Duodenal mucosa (tissue), 2 donors: Measurements from ENCODE around the gene STRN3.

Source experiments
- H3K27ac ChIP-seq: one replicate; pipeline ENCODE4 v1.7.0; 2013; ENCODE audit warnings: low read depth, low read length
- H3K27me3 ChIP-seq, 2 donors: one replicate each; pipeline ENCODE4 v1.7.0; 2013; ENCODE audit warnings: low read length in 2 of 2, control low read depth in 1 of 2; ENCODE audit not compliant: insufficient read depth in 2 of 2, control insufficient read depth in 1 of 2
- H3K36me3 ChIP-seq, 2 donors: one replicate each; pipeline ENCODE4 v1.7.0; 2013; ENCODE audit warnings: low read length in 2 of 2, control low read depth in 1 of 2; ENCODE audit not compliant: insufficient read depth in 2 of 2, control insufficient read depth in 1 of 2
- H3K4me1 ChIP-seq, 2 donors: one replicate each; pipeline ENCODE4 v1.7.0; 2013; ENCODE audit warnings: low read length in 2 of 2, control low read depth in 1 of 2; ENCODE audit not compliant: insufficient read depth in 2 of 2, control insufficient read depth in 1 of 2
- H3K4me3 ChIP-seq, 2 donors: one replicate each; pipeline ENCODE4 v1.7.0; 2013; ENCODE audit warnings: low read length in 2 of 2, low read depth in 1 of 2
- H3K9ac ChIP-seq, 2 donors: one replicate each; pipeline ENCODE4 v1.7.0; 2013; ENCODE audit warnings: low read length in 2 of 2, low read depth in 1 of 2
- H3K9me3 ChIP-seq, 2 donors: one replicate each; pipeline ENCODE4 v1.7.0; 2013; ENCODE audit warnings: low read length in 2 of 2, control low read depth in 1 of 2; ENCODE audit not compliant: control insufficient read depth in 1 of 2

STRN3 gene

DNA sequence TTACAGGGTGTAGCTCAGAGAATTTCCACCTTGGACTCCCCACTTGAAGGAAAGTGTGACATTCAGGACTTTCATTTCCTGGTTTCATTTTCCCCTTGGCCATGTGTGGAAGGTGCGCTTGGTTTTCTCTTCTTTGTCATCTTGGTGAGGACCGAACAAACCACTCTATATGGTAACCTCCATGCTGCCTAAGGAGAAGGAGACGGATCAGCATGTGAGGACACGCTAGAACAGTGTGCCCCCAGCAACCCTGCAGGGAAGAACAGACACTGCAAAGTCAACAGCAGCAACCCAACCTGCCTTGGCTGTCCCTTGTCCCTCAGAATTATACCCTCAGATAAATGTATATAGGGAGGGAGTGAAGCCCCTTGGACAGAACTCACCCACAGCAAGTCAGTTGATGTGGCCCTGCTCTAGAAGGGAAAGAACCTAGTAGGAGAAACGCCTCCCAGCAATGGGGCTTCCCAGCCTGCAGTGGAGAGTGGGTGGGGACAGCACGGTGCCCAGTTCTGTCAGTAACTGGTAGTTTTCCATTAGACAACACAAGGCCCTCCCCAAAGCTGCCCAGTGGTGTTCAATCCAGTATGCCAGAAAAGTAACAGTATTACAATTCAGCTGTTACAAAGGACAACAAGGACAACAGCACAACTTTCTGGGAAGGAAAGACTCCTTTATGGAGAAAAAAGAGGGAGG, 170.7 kb downstream of the STRN3 start:
- Histone ChIP-seq H3K4me3 (no peak overlapping the region), H3K27ac (no peak overlapping the region), H3K36me3 (no peaks in the 10 kb centered on the region), H3K4me1 (no peaks in the 10 kb centered on the region), H3K9me3 (no peaks in the 10 kb centered on the region), H3K27me3 (no peaks in the 10 kb centered on the region), H3K9ac (no peak overlapping the region)

DNA sequence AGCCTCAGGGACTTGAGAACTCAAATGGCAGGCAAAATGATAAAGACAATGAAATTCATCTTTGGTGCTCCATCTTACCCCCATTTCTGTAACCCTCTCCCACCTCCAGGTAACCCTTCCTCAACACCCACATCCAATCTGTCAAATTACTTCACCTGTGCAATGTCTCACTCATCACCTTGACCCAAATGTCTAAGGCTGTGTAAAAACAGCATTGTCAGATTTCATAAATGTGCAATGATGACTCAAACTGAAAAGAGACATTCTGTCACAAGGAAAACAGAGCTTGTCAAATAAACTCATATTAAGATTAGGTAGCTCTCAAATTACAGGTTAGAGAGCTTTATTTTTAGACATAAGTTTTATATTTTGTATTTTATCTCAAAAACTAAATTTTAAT, 171.7 kb downstream of the STRN3 start:
- no peaks in the 10 kb centered on the region for H3K4me1 ChIP-seq
- H3K27me3 ChIP-seq, result no peaks in the 10 kb centered on the region
- H3K4me3 ChIP-seq, result no peak overlapping the region
- H3K9me3 ChIP-seq, result no peaks in the 10 kb centered on the region
- no peak overlapping the region for H3K27ac ChIP-seq
- no peaks in the 10 kb centered on the region for H3K36me3 ChIP-seq
- H3K9ac ChIP-seq, result no peak overlapping the region

DNA sequence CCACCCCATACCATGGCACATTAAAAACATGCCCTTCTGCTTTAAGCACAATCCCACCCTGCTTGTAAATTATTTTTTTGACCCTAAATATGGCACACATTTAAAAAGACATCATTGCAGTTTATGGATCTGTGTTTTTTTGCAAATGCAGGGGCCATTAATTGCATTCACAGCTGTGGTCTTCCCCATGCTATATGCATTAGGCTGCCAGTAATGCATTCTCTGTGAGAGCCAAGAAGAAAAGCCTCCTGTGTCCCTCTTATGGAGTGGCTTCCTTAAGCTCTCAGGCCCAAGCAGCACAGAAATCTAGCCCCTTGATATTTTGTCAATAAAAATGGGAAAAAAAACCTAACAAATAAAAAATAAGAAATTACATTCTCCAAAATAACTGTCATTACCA, 172.2 kb downstream of the STRN3 start:
- no peaks in the 10 kb centered on the region for H3K27me3 ChIP-seq
- no peak overlapping the region for H3K27ac ChIP-seq
- no peaks in the 10 kb centered on the region for H3K9me3 ChIP-seq
- H3K4me1 ChIP-seq, result no peaks in the 10 kb centered on the region
- H3K36me3 ChIP-seq, result no peaks in the 10 kb centered on the region
- no peak overlapping the region for H3K4me3 ChIP-seq
- no peak overlapping the region for H3K9ac ChIP-seq

DNA sequence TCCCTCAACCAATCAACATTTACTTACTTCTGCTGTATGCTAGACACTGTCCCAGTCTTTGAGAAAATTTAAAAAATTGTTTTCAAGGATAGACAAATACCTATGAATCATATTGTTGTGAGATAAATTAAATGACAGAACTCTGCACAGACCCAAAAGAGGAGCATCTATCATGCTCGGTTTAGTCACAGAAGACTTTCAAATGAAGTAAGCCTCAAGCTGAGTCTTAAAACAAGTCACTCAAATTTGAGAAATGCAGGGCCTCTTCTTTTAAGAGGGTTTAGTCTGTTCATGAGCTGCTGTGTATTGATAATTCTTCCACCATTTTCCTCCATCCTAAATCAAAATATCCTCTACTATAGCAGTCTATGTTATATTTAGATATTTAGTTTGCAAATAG, 176.2 kb downstream of the STRN3 start:
- H3K9ac ChIP-seq, result no peak overlapping the region
- H3K4me3 ChIP-seq, result no peak overlapping the region
- H3K36me3 ChIP-seq, result no peaks in the 10 kb centered on the region
- H3K27ac ChIP-seq, result no peak overlapping the region
- no peaks in the 10 kb centered on the region for H3K9me3 ChIP-seq
- H3K4me1 ChIP-seq, result no peaks in the 10 kb centered on the region
- peaks cover 0 to 2% of the 10 kb centered on the region in 2 donors for H3K27me3 ChIP-seq

DNA sequence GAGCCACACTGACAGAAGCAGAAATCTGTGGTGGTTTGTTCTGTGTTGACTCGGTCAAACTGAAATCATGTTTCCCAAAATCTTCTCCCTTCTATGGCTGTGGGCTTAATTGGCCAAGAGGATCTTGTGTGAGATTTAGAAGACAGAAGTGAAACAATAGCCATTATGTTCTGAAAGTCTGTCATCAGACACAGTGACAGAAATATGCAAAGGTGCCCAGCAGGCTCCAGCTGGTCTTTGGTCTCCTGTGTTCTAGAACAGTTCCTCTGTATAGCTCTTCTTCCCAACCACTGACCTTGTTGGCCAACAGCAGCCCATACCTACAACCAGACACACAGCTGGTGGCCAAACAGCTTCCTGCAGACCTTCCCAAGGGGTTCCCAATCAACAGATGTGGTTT, 176.8 kb downstream of the STRN3 start:
- H3K27ac ChIP-seq, result no peak overlapping the region
- no peak overlapping the region for H3K4me3 ChIP-seq
- H3K27me3 ChIP-seq, result peaks cover 0 to 2% of the 10 kb centered on the region in 2 donors
- no peaks in the 10 kb centered on the region for H3K9me3 ChIP-seq
- no peaks in the 10 kb centered on the region for H3K36me3 ChIP-seq
- H3K9ac ChIP-seq, result no peak overlapping the region
- no peaks in the 10 kb centered on the region for H3K4me1 ChIP-seq

DNA sequence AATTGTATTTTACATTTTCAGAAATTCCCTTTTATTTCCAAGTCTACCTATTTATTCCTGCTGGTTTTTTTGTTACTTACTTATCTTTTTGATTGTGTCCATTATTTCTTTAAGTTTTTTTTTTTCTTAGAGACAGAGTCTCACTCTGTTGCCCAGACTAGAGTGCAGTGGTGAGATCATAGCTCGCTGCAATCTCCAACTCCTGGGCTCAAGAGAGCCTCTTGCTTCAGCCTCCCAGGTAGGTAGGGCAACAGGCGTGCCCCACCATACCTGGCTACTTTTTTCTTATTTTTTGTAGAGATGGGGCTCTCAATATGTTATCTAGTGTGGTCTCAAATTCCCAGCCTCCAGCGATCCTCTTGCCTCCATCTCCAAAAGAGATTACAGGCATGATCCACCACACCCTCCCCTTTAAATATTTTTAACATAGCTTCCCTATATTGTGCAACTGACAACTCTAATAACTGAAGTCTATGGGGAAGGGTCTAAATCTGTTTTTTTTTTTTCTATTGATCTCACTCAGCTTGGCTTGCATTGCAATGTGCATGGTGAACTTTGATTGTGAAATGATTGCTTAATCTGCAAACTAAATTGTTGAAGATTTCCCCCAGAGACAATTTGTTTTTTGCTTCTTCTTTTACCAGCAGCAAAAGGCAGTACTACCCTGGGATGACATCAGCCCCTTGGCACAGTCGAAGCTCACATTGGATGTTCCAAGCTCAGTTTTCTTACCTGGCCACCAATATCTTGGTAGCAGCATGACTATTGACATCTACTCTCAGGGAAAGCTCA, 177.5 kb downstream of the STRN3 start:
- H3K27ac ChIP-seq, result no peak overlapping the region
- H3K27me3 ChIP-seq, result peaks cover 0 to 2% of the 10 kb centered on the region in 2 donors
- no peaks in the 10 kb centered on the region for H3K9me3 ChIP-seq
- no peak overlapping the region for H3K4me3 ChIP-seq
- H3K36me3 ChIP-seq, result no peaks in the 10 kb centered on the region
- no peaks in the 10 kb centered on the region for H3K4me1 ChIP-seq
- H3K9ac ChIP-seq, result no peak overlapping the region
